OCI-LY7 (cell line): ENCODE results near the gene NAP1L4. TPM values are rescaled to one million over a fixed set of nuclear protein-coding genes. Genes with fewer than 3 reads are reported as not detected.

Experiments
- BruUV-seq: library from RNA; stranded (reverse); fragments of 400-500 nt; replicated peaks from 2 replicates; lab custom pipeline; 2021; lab: Mats Ljungman, UMichigan
- CTCF ChIA-PET: fragments of 300-600 bp; sonication (Branson Sonifier 250); formaldehyde crosslinking; loops from one replicate; lab custom pipeline; 2022; ENCODE audit warnings: antibody characterized with exemption; ENCODE audit not compliant: unreplicated experiment; lab: Charles Lee
- POLR2A ChIA-PET: fragments of 300-600 bp; sonication (Branson Sonifier 250); formaldehyde crosslinking; loops from one replicate; lab custom pipeline; 2022; ENCODE audit warnings: antibody characterized with exemption; lab: Charles Lee
- DNase-seq: peaks from one replicate; pipeline ENCODE4 v3.0.0-alpha.2; 2015; ENCODE audit warnings: low spot score
- H2AFZ ChIP-seq: fragments of 200-600 bp; sonication (generic), shearing (Covaris generic); 2 replicates; pipeline ENCODE4 v1.6.1; 2014; ENCODE audit warnings: mild to moderate bottlenecking, antibody characterized with exemption, low read length, moderate library complexity
- H3K27ac ChIP-seq: fragments of 200-600 bp; sonication (generic); 2 replicates; pipeline ENCODE4 v1.5.1; 2014; ENCODE audit warnings: mixed run types, low read depth, mild to moderate bottlenecking, moderate library complexity, low read length, inconsistent platforms; ENCODE audit not compliant: poor library complexity, severe bottlenecking
- H3K36me3 ChIP-seq: fragments of 200-600 bp; sonication (generic); 2 replicates; pipeline ENCODE4 v1.6.1; 2014; ENCODE audit warnings: mild to moderate bottlenecking, antibody characterized with exemption, low read length, moderate library complexity, mixed read lengths; ENCODE audit not compliant: insufficient read depth
- H3K4me1 ChIP-seq: fragments of 200-600 bp; sonication (generic); 2 replicates; pipeline ENCODE4 v1.5.1; 2014; ENCODE audit warnings: mild to moderate bottlenecking, low read length; ENCODE audit not compliant: insufficient read depth, poor library complexity, severe bottlenecking
- H3K4me2 ChIP-seq: fragments of 200-600 bp; sonication (generic); 2 replicates; pipeline ENCODE4 v1.6.1; 2014; ENCODE audit warnings: mild to moderate bottlenecking, low read length
- H3K4me3 ChIP-seq: fragments of 200-600 bp; sonication (generic); 2 replicates; pipeline ENCODE4 v1.5.1; 2014; ENCODE audit warnings: mild to moderate bottlenecking, low read depth, low read length; ENCODE audit not compliant: poor library complexity, severe bottlenecking
- H3K79me2 ChIP-seq: fragments of 200-600 bp; sonication (generic); 2 replicates; pipeline ENCODE4 v1.6.1; 2016; ENCODE audit warnings: low read depth, mild to moderate bottlenecking, low read length, moderate library complexity, mixed read lengths; ENCODE audit not compliant: insufficient read depth
- H3K9me2 ChIP-seq: fragments of 200-600 bp; sonication (generic); 2 replicates; pipeline ENCODE4 v1.6.1; 2016; ENCODE audit warnings: mild to moderate bottlenecking, low read length, mixed read lengths; ENCODE audit not compliant: insufficient read depth
- H3K9me3 ChIP-seq: fragments of 200-600 bp; sonication (generic); 2 replicates; pipeline ENCODE4 v1.6.1; 2014; ENCODE audit warnings: mild to moderate bottlenecking, mixed run types, low read length, mixed read lengths
- H4K20me1 ChIP-seq: fragments of 200-600 bp; sonication (generic); 2 replicates; pipeline ENCODE4 v1.6.1; 2014; ENCODE audit warnings: mild to moderate bottlenecking, antibody characterized with exemption, low read length, moderate library complexity, mixed read lengths; ENCODE audit not compliant: insufficient read depth
- EZH2phosphoT487 ChIP-seq: fragments of 200-600 bp; sonication (generic); IDR thresholded peaks from 2 replicates; pipeline ENCODE4 v1.6.1; 2018; ENCODE audit warnings: low read depth, borderline replicate concordance, mild to moderate bottlenecking, mixed run types, antibody characterized with exemption, low read length, moderate library complexity, mixed read lengths
- intact Hi-C: fragments of 100-400 bp; cut with micrococcal nuclease; formaldehyde crosslinking; loops from one replicate; pipeline ENCODE4 v1.10.0; 2022; ENCODE audit not compliant: unreplicated experiment
- total RNA-seq, 2 experiments: library from RNA; depleted of rRNA in 1 of 2; stranded (reverse); fragments of >200 nt in 1 of 2; shearing (Covaris generic) in 1 of 2; gene quantifications; 2 replicates each; pipeline ENCODE4 v1.2.3, GENCODE V29; 2014 to 2022
- TF ChIP-seq, protein P1 (sequence below): fragments of 200-600 bp; sonication (generic); conservative IDR thresholded peaks from 2 replicates; pipeline ENCODE4 v1.5.1; 2014; ENCODE audit warnings: mild to moderate bottlenecking, antibody characterized with exemption, low read length, moderate library complexity, mixed read lengths

NAP1L4 gene
- total RNA-seq, 2 experiments from 2014 or later = 152 to 183 TPM

DNA sequence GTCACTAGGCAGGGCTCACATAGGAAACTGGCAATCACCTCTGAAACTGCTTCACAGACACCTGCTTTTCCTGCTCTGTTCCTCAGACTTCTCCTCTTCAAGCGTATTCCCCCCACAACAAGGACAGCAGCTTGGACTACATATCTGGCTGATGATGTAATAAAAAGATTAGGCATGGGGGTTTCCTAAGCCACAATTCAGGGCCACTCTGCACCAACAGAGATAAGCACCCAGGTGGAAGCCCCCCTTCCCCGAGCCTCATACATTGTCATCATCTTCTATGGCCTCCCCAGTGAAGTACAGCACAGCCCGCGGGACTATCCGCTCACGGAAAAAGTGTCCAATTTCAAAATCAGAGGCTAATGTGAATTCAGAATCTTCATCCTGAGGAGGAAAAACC is 37.9 kb downstream of the NAP1L4 start:
- ChIA-PET POLR2A (no interaction called here), CTCF (no interaction called here)
- Histone ChIP-seq H3K27ac (no peak overlapping the region), H3K4me2 (no peak overlapping the region), H2AFZ (no peak overlapping the region), H3K4me3 (no peak overlapping the region), H4K20me1 (no peaks in the 10 kb centered on the region), H3K4me1 (no peaks in the 10 kb centered on the region), H3K9me2 (no peaks in the 10 kb centered on the region), H3K79me2 (no peaks in the 10 kb centered on the region; the same call in 1 of the 2 replicates), H3K9me3 (no peaks in the 10 kb centered on the region), H3K36me3 (peaks cover 100% of the 10 kb centered on the region)
- intact Hi-C loops = no loop called here
- BruUV-seq = no TSS peak
- TF ChIP-seq, protein P1, sequence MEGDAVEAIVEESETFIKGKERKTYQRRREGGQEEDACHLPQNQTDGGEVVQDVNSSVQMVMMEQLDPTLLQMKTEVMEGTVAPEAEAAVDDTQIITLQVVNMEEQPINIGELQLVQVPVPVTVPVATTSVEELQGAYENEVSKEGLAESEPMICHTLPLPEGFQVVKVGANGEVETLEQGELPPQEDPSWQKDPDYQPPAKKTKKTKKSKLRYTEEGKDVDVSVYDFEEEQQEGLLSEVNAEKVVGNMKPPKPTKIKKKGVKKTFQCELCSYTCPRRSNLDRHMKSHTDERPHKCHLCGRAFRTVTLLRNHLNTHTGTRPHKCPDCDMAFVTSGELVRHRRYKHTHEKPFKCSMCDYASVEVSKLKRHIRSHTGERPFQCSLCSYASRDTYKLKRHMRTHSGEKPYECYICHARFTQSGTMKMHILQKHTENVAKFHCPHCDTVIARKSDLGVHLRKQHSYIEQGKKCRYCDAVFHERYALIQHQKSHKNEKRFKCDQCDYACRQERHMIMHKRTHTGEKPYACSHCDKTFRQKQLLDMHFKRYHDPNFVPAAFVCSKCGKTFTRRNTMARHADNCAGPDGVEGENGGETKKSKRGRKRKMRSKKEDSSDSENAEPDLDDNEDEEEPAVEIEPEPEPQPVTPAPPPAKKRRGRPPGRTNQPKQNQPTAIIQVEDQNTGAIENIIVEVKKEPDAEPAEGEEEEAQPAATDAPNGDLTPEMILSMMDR = no peak
- TF ChIP-seq EZH2phosphoT487 = no peak
- DNase-seq = no peak

DNA sequence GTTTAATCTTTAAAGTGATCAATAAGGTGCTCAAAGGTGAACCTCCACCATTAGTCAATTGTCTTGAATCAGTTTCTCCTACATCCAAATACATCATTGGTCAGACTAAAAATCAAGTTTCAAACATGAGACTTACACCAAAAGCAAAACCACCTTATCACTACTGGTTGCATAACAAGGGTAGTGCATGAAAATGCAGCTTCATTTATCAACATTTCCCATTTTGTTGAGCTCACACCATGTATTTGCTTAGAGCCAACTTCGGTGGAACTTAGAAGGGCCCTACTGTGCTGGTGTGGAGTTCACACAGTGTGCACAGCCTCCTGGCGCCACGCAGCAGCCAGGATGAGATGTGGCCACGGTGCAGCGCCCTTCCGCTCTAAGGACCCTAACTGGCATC is 39.8 kb downstream of the NAP1L4 start:
- no peak for DNase-seq
- Histone ChIP-seq H3K79me2 (no peaks in the 10 kb centered on the region), H3K9me3 (no peaks in the 10 kb centered on the region), H4K20me1 (no peaks in the 10 kb centered on the region), H3K9me2 (no peaks in the 10 kb centered on the region), H2AFZ (no peak overlapping the region), H3K4me2 (no peak overlapping the region), H3K36me3 (peaks cover 100% of the 10 kb centered on the region), H3K4me3 (no peak overlapping the region), H3K27ac (no peak overlapping the region), H3K4me1 (no peaks in the 10 kb centered on the region)
- ChIA-PET CTCF (no interaction called here), POLR2A (no interaction called here)
- TF ChIP-seq EZH2phosphoT487 = no peak
- TF ChIP-seq, protein P1 = no peak
- intact Hi-C loops = no loop called here
- no TSS peak for BruUV-seq

- Histone ChIP-seq H3K9me2 (no peaks in the 10 kb centered on the region), H3K79me2 (no peaks in the 10 kb centered on the region), H3K9me3 (no peaks in the 10 kb centered on the region), H2AFZ (no peak overlapping the region), H4K20me1 (no peaks in the 10 kb centered on the region), H3K4me1 (no peaks in the 10 kb centered on the region), H3K4me3 (no peak overlapping the region), H3K4me2 (no peak overlapping the region), H3K36me3 (peaks cover 100% of the 10 kb centered on the region), H3K27ac (no peak overlapping the region)
- DNase-seq = no peak
- no TSS peak for BruUV-seq
- intact Hi-C loops = no loop called here
- ChIA-PET POLR2A (no interaction called here), CTCF (no interaction called here)
- TF ChIP-seq, protein P1 = no peak
- no peak for TF ChIP-seq EZH2phosphoT487
Measured at GRCh38 chr11:2951231-2952110, 40.7 kb downstream of the NAP1L4 start.
